ENCODE data around the gene UNCX. TPM values are rescaled to one million over a fixed set of nuclear protein-coding genes. Genes with fewer than 3 reads are reported as not detected.

Gene UNCX
- total and polyA plus RNA-seq, 2 of the 4 experiments (the other 2 are of a cell fraction), result not detected

GRCh38 chr7:1220977-1221745 lies 11.5 kb upstream of the UNCX start (continued):
- no peak for TF ChIP-seq RFX5 (IDR thresholded peaks at IDR 0.05; ENCODE audit: low read depth, low read length)

DNA sequence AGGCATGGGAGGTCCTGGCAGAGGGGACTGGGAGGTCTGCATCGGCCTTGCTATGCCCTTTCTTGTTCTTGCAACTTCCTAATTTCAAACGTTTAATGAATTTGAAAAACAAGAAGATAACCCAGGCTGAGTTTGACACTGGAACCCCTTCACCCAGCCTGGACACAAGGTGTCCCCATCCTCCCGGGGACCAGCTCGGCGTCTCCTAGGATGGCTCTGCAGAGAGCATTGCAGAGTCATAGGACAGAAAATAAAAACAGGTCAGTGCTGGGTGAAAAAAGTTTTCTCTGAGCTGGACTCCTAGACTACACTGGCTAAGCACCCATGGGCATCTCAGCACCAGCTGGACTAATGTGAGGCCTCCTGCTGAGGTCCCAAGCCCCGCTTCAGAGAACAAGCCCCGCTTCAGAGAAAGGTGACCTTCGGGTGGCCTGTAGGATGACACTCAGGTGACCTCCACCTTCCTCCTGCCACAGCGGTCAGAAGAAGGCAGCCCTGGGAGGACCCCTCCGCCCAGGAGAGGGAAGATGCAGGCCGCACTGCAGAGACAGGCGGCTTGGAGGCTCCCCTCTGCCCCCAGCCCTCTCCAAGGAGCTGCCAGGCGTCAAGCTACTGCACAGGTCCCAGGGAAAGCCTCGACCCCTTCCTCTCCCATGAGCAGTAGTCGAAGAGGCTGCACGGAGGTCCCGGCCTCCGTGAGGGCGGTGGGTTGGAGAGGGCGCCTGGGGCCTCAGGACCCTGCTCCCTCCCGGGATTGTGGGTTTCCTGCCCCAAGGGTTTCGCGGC lies 9.3 kb upstream of the UNCX start:
- H4K20me1 ChIP-seq (ENCODE audit: insufficient read depth, low read length), result peaks cover under 1% of the 10 kb centered on the region; the same call in 1 of the 2 replicates
- ChIA-PET CTCF (no interaction called here), POLR2A (ENCODE audit: unreplicated experiment) (no interaction called here)
- H3K9me1 ChIP-seq (ENCODE audit: insufficient read depth, low read length), result no peaks in the 10 kb centered on the region
- no peak overlapping the region for H3K23ac ChIP-seq (ENCODE audit: low read depth, low read length)
- no peak overlapping the region for H3K4me2 ChIP-seq (ENCODE audit: low read depth, low read length)
- H3K79me1 ChIP-seq (ENCODE audit: low read depth in 1 of 2, low read length in 2 of 2), result no peaks in the 10 kb centered on the region
- in situ Hi-C loops (cut with MboI; ENCODE audit: low sequenced_read_pairs) (no loop called here), intact Hi-C loops (cut with micrococcal nuclease) (loop anchor here (10.0 kb wide), 1 partner anchor 191 kb away; no protein-coding TSS in a partner anchor), dilution Hi-C loops (cut with HindIII; ENCODE audit: low sequenced_read_pairs, unreplicated experiment) (no loop called here)
- no peak overlapping the region for H2AFZ ChIP-seq (replicated peaks; ENCODE audit: low read length, poor library complexity)
- H3K4me3 ChIP-seq (ENCODE audit: insufficient read depth, low read depth, low read length), result no peak overlapping the region
- H4K5ac ChIP-seq (ENCODE audit: low read depth, low read length), result no peak overlapping the region
- no peak overlapping the region for H2BK20ac ChIP-seq (ENCODE audit: low read depth, low read length)
- 42% methylated on average over 2 of the region's 23 CpGs; no CpG with 5 or more reads in 1 of the 2 experiments for WGBS, 2 experiments (ENCODE audit: extremely low coverage in 2 of 2, insufficient read length in 1 of 2)
- no peak for DNase-seq
- peaks cover 2% of the 10 kb centered on the region; the same call in 1 of the 2 replicates for H3K4me1 ChIP-seq (ENCODE audit: control insufficient read depth, insufficient read depth, low read length)
- no peak overlapping the region for H3K4ac ChIP-seq (ENCODE audit: low read depth, low read length)
- no peak overlapping the region for H2BK120ac ChIP-seq (ENCODE audit: low read depth, low read length)
- ATAC-seq (ENCODE audit: low read depth), result no peak
- H3K27ac ChIP-seq (ENCODE audit: insufficient read depth, low read length), result no peak overlapping the region
- no peak overlapping the region for H3K56ac ChIP-seq (ENCODE audit: extremely low read depth, insufficient read depth, low read length)
- H2BK15ac ChIP-seq (ENCODE audit: low read depth, low read length), result no peak overlapping the region
- no peak overlapping the region for H2AK5ac ChIP-seq (ENCODE audit: low read depth, low read length)
- no peaks in the 10 kb centered on the region for H3K36me3 ChIP-seq (ENCODE audit: control insufficient read depth, insufficient read depth, low read length)
- H3K18ac ChIP-seq (ENCODE audit: low read depth, low read length), result no peak overlapping the region
- no peak overlapping the region for H2BK5ac ChIP-seq (ENCODE audit: low read depth, low read length, poor library complexity, severe bottlenecking)
- H3K9me3 ChIP-seq (ENCODE audit: control insufficient read depth, insufficient read depth, low read length), result peaks cover 7% of the 10 kb centered on the region; the same call in 1 of the 2 replicates
- BruUV-seq (replicated peaks), result no TSS peak
- H4K91ac ChIP-seq (ENCODE audit: insufficient read depth, low read depth, low read length), result no peak overlapping the region
- H2AK9ac ChIP-seq (replicated peaks; ENCODE audit: low read depth, low read length, poor library complexity), result no peak overlapping the region
- no peak overlapping the region for H4K8ac ChIP-seq (ENCODE audit: low read depth in 2 of 2, low read length in 2 of 2)
- H3K14ac ChIP-seq (replicated peaks; ENCODE audit: low read depth, low read length), result no peak overlapping the region
- H3K27me3 ChIP-seq (ENCODE audit: control insufficient read depth, insufficient read depth, low read length), result peaks cover 85% of the 10 kb centered on the region
- H3K9ac ChIP-seq (ENCODE audit: low read depth, low read length), result no peak overlapping the region
- TF ChIP-seq MAFK (IDR thresholded peaks at IDR 0.05; ENCODE audit: low read depth, low read length) (no peak), CEBPB (IDR thresholded peaks at IDR 0.05; ENCODE audit: low read depth, low read length) (no peak), MAZ (IDR thresholded peaks at IDR 0.05; ENCODE audit: borderline replicate concordance, low read depth, low read length) (no peak), SMC3 (IDR thresholded peaks at IDR 0.05; ENCODE audit: low read depth, low read length) (no peak), RFX5 (IDR thresholded peaks at IDR 0.05; ENCODE audit: low read depth, low read length) (no peak), NFE2L2 (IDR thresholded peaks at IDR 0.05; ENCODE audit: low read depth, low read length) (no peak), FOS (IDR thresholded peaks at IDR 0.05; ENCODE audit: low read depth, low read length) (no peak)
- TF ChIP-seq, protein P1, sequence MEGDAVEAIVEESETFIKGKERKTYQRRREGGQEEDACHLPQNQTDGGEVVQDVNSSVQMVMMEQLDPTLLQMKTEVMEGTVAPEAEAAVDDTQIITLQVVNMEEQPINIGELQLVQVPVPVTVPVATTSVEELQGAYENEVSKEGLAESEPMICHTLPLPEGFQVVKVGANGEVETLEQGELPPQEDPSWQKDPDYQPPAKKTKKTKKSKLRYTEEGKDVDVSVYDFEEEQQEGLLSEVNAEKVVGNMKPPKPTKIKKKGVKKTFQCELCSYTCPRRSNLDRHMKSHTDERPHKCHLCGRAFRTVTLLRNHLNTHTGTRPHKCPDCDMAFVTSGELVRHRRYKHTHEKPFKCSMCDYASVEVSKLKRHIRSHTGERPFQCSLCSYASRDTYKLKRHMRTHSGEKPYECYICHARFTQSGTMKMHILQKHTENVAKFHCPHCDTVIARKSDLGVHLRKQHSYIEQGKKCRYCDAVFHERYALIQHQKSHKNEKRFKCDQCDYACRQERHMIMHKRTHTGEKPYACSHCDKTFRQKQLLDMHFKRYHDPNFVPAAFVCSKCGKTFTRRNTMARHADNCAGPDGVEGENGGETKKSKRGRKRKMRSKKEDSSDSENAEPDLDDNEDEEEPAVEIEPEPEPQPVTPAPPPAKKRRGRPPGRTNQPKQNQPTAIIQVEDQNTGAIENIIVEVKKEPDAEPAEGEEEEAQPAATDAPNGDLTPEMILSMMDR (conservative IDR thresholded peaks at IDR 0.05; ENCODE audit: low read depth, low read length), result no peak
- TF ChIP-seq, protein P2, sequence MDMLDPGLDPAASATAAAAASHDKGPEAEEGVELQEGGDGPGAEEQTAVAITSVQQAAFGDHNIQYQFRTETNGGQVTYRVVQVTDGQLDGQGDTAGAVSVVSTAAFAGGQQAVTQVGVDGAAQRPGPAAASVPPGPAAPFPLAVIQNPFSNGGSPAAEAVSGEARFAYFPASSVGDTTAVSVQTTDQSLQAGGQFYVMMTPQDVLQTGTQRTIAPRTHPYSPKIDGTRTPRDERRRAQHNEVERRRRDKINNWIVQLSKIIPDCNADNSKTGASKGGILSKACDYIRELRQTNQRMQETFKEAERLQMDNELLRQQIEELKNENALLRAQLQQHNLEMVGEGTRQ (IDR thresholded peaks at IDR 0.05; ENCODE audit: low read depth, low read length), result no peak
- TF ChIP-seq, protein P3, sequence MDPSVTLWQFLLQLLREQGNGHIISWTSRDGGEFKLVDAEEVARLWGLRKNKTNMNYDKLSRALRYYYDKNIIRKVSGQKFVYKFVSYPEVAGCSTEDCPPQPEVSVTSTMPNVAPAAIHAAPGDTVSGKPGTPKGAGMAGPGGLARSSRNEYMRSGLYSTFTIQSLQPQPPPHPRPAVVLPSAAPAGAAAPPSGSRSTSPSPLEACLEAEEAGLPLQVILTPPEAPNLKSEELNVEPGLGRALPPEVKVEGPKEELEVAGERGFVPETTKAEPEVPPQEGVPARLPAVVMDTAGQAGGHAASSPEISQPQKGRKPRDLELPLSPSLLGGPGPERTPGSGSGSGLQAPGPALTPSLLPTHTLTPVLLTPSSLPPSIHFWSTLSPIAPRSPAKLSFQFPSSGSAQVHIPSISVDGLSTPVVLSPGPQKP (IDR thresholded peaks at IDR 0.05; ENCODE audit: borderline replicate concordance, low read depth, low read length), result no peak

Data from IMR-90 (cell line).